GM18499 (cell line): ENCODE results near the gene SRXN1.
"Not testable (repeated sequence)": the region's sequence is repeated elsewhere in the genome, so short reads cannot be mapped to it uniquely, and the experiment has no call there.

Experiments
- ATAC-seq: cut with Tn5 transposase; IDR thresholded peaks from one replicate; pipeline ENCODE4 v1.9.1; 2021; ENCODE audit warnings: moderate number of reproducible peaks; ENCODE audit not compliant: insufficient read depth, unreplicated experiment

Gene SRXN1

DNA sequence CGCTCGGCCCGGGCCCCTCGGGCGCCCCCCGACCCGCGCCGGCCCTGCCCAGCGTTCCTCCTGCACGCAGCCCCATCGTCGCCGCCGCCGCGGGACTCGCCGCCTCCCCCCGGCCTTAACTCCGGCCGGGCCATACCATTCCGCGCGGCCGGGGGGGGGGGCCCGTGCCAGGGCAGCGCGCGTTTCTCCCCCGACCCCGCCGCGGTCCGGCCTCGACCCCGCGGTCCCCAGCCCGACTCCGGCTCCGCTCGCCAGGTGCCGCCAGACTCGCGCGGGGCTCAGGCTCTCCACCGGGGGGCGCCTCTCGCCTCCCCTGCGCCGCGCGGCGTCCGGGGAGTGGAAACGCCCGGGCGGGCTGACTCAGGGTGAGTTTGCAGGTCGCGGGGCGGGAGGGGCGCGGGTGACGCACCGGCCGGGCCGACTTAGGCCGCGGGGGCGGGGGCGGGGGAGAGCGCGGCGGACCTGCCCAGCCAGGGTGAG, at the start of gene SRXN1:
TSS of gene SRXN1 (minus strand) at position 91 of the 480 bp plus-strand sequence. CDS start at position 76, 15 bp downstream.
- peak; percentile 51 for ATAC-seq

DNA sequence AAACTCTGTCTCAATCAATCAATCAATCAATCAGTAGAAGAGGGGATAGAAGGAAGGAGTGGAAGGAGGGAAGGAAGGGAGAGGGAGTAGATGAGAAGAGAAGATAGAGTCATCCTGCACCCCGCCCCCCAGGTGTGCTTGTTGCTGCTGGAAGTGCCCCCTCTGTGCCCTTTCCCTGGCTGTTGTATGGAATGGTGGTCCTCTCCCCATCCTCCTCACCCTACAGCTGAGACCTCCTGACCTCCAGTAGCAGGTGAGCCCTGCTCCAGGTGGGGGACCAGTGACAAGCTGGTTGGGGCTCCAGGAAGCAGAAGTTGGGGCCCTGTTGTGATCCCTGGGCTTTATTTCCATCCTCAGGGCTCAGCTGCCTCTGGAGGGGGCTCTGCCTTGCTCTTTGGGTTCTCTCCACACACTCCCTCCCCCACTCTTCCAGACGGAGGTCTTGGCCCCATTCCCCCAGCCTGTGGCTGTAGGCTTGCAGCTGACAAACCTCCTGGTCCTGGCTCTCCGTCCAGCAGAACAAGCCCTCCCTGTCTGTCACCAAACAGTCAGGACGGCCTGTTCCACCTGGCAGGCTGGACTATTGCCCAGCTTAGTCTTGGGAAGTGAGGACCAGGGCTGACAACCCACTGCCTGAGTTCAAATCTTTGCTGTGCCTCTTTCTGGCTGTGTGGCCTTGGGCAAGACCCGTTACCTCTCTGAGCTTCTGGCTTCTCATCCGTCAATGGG, 48.6 kb upstream of the SRXN1 start:
- no peak for ATAC-seq

DNA sequence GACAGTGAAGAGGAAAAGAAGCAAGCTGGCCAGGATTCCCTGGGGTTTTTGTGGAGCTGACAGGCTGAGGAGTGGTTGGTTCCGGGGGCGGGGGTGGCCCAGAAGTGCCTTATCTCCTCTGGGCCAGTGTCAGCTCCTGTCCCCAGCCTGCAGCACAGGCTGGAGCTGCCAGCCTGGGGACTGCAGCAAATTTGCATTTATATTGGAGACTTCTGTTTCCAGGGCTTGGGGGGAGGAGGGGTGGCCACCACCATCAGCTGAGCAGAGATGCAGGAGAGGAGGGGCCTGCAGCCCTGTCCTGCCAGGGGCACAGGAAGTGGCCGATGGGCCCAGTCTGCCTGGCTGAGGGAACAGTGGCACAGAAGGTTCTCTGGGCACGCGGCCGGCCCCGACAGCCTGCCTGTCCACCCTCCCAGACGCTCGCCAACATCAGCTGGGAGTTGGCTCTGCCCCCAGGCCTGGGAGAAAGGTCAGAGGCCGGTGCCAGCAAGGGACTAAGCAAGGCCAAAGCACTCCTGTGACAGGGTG, 46.9 kb upstream of the SRXN1 start:
- ATAC-seq, result no peak

DNA sequence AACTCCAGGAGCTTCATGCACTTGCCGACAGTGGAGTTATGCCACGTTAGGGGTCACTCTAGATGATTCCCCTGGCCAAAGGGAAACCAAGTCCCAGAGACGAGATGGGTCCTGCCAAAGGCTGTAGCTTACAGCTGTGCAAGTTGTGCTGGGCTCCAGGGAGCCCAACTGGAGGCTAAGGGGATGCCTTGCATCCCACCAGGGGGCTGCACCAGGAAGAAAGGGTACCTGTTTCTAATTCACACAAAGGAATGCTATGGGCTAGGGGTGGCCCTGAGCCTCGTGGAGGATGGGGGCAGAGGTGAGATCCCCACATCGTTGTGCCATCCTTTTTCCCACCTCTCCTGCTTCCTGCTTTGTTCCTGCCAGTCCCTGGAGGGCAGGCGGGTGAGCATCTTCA, 46.3 kb upstream of the SRXN1 start:
- ATAC-seq, result no peak

DNA sequence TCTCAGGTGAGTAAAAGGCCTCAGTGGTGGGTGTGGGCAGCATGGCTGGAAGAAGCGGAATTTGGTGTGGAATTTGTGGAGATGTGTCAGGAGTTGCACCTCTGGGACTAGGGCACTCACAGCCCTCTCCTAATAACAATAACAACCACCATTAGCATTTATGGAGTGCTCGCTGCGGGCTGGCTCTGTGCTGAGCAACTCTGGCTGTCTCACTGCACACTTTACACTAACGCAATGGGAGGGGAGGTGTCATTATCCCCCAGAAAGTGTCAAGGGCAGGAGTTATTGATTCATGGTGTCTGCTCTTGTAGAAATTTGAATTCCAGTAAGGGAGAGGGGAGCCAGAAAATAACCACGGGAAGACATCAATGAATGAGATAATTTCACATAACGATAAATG, 45.3 kb upstream of the SRXN1 start:
- ATAC-seq, result no peak

DNA sequence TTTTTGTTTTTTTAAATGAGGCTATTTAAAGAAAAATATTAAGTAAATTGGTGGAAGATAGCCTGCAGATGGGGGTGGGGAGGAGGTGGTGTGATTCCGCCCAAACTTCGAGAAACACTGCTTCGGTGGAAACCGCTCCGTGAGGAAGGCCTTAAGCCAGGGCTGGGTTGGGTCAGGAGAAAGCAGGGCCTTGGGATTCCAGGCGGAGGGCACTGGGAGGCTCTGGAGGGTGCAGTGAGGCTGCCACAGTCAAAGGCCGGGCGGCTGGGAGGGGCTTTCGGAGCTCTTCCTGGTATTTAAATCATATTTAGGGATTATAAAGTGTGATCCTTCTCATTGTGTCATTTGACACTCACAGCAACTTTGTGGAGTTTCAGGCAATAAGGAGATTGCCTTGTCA, 44.8 kb upstream of the SRXN1 start:
- ATAC-seq, result no peak

DNA sequence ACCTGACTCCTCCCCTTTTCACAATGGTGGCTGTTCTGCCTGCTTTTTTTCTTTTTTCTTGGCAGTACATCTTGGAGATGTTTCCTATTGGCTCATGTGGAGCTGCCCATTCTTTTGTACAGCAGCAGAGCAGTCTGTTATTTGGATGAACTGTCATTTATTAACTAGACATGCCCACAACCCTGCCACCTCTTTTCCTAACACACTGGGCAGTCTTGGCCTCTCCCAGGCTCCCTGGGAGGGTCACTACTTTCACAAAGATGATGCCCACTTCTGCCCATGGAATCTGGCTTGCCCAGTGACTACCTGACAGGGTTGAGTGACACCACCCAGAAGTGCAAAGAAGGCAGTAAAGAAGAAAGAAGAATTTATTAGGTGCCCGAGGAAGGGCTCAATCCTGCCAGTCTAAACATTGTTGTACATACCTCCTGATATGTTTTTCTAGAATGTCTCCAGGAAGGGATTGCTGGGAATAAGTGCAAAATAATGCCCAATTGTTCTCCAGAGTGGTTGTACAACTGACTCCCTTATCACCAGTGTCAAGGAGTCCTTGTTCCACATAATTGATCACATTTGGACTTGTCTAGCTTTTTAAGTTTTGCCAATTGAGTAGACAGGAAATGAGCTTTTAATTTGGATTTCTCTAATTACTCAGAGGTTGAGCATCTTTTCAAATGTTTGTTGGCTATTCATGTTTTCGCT, 42.3 kb upstream of the SRXN1 start:
- ATAC-seq, result no peak

DNA sequence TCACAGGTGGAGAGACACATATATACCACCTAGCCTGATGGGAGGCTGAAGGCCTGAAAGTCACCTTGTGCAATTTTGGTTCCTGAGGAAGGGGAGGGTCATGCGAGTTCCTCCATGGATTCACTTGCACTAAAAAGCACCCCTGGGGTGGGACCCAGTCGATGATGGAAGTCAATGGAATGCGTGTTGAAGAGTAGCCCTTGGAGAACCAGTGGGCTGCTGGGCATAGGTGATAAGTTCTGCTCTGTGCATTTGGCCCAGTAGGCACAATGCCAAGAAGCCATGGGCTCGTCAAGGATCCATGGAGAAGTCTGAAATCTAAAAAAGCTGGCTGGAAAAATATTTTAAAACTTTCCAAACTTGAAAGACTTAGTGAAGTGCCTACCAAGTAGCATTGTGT, 41.5 kb upstream of the SRXN1 start:
- ATAC-seq, result no peak

DNA sequence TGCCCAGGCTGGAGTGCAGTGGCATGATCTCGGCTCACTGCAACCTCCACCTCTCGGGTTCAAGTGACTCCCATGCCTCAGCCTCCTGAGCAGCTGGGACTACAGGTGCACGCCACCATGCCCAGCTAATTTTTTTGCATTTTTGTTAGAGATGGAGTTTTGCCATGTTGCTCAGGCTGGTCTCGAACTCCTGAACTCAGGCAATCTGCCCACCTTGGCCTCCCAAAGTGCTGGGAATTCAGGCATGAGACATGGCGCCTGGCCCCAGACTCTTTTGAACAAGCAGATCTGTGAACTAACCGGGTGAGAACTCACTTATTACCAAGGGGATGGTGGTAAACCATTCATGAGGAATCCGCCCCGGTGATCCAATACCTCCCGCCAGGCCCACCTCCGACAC, 40.8 kb upstream of the SRXN1 start:
- ATAC-seq, result not testable (repeated sequence)

DNA sequence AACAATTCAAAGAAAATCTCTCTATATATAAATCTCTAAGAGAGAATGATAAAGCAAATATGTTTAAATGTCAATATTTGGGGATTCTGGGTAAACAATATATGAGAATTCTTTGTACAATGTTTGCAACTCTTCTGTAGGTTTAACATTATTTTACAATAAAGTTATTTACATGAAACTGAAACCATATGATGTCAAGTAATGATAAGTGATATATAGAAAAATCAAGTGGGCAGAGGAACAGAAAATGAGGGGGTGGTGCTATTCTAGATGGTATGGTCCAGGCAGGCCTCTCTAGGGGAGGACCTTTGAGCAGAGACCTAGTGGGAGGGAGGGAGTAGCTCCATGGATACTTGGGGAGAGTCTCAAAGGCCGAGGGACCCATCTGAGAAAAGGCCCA, 39.0 kb upstream of the SRXN1 start:
- no peak for ATAC-seq

DNA sequence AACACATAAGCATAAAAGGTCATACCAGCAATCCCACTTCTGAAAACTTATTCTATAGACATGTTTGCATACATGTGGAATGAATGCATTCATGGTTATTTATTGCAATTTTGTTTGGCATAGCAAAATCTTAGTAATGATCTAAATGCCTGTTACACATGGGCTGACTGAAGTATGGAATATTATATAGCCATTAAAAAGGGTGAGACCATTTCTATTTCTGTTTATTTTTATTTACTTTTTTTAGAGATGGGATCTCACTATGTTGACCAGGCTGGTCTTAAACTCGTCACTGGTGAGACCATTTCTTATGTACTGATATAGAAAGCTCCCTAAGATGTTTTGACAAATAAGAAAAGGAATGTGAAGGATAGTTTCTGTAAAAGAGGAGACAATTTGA, 36.9 kb upstream of the SRXN1 start:
- ATAC-seq, result no peak

DNA sequence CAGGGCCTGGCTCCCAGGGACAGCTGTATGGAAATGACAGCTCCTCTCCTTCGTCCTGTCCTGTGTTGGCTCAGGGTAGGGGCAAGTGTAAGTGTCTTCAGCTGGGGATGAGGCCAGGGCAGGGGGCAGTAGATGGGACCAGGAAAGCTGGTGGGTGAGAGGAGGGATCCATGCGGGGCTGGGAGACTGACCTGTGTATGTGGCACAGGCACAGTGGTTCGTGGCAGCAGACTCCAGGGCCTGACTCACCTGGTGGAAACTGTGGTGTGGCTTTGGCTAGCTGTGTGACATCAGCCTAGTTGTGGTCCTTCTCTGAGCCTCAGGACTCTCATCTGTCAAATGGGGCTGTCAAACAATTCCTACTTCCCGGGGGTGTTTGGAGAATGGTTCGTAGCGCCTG, 36.3 kb upstream of the SRXN1 start:
- ATAC-seq, result no peak

DNA sequence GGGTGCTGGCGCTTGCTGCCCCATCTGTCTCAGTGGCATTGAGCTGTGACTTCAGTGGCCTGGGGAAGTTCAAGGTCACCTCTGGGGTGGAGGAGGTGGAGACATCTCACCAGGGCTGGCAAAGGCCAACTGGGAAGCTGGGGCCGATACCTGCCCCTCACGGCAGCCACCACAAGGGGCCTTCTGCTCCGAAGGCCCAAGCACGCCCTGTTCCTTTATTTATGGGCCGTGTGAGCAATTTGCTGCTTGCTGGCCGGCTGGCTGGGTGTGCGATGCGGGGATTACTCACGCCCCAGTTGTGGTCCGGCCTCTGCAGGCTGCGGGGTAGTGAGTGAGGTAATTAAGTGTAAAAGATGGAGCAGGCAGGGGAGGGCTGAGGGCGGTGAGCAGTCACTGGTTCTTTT, 35.8 kb upstream of the SRXN1 start:
- no peak for ATAC-seq

DNA sequence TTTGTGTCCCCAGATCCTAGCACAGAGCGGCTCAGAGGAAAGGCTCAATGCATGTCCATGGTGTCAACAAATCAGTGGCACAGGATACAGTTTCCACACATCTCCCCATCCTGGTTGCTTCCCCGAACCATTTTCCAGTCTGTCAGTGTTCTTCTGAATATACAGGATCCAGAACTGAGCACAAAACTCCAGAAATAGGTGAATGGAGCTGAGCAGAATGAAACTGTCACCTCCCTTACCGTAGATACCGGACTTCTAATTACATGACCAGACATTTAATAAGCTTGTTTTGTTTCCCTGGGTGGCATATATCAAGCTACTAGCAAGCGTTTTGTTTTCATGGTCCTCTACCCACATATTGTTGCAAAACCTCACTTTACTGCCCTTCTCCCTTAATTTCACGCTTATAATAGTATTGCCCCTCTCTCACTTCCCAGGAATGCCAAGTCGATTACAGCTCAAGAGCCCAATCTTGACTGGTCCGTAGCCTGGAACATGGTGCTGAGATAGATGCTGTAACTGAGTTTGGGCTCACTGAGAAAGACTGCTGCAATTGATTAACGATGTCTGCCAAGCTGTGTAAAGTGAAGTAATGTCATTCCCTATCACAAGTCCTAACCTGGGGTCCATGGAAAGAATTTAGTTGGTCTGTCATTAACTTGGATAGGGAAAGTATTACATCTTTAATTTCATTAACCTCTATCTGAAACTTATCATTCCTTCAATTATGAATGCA, 34.6 kb upstream of the SRXN1 start:
- ATAC-seq, result no peak

DNA sequence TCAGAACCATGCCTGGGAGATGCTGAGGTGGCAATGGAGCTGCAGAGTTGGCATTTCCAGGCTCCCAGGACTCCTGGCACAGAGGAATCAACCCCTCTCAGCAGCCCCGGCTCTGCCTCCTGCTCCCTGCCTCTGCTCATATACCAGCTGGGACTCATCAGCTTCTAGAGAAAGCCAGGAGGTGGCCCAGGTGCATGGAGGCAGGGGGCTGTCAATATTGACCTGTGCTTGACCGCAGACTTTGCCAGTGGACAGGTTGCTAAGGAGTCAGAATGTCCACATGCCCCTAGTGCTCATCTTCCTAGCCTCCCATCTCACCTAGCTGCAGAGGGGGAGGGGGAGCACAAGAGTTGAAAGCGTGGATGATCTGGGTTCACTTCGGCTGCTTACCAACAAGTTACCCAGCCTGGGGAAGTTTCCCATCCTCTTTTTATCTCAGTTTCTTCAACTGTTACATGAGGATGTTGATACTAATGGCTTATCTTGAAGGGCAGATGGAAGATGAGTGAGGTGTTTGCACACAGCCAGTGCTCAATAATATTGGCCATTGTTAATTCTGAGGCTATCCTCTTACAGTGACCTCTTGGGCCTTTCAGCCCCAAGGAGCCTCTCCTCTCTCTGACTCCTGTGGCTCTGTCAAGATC, 31.8 kb upstream of the SRXN1 start:
- no peak for ATAC-seq

DNA sequence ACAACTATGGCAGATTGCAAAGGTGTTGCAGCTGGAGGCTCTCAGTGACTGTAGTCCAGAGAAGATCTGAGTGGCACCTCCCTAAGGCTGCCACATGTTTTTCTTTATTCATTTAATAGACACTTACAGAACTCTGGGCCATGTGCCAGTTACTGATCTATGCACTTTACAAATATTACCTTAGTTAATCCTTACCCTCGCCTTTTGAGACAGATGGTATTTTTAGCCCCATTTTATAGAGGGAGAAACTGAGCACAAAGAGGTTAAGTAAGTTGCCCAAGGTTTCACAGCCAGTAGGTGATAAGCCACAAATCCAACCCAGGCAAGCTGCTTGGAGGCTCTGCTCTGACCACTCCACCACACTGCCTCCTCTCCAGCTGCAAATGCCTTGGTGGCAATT, 29.1 kb upstream of the SRXN1 start:
- ATAC-seq, result no peak

DNA sequence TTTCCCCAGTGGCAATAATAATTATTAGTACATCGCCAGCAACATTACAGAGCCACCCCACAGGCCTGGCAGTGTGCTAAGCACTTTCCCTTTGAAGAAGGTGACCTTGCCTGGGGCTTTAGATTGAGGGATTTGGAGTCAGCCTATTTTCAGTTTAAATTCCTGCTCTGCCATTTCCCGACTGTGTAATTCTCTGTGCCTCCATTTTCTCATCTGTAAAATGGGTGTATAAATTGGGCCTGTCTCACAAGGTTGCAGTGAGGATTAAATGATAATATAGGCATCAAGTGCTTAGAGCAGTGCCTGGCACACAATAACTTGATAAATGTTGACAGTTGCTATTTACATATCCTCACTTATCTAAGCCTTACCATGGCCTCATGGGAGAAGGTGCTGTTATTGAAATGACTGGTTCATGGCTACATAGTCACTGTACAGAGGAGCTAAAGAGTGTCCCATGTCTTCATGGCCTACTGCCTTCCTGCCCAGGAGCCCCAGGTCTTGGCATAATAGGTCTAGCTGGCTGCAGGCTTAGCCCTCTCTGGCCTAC, 27.7 kb upstream of the SRXN1 start:
- ATAC-seq, result no peak

DNA sequence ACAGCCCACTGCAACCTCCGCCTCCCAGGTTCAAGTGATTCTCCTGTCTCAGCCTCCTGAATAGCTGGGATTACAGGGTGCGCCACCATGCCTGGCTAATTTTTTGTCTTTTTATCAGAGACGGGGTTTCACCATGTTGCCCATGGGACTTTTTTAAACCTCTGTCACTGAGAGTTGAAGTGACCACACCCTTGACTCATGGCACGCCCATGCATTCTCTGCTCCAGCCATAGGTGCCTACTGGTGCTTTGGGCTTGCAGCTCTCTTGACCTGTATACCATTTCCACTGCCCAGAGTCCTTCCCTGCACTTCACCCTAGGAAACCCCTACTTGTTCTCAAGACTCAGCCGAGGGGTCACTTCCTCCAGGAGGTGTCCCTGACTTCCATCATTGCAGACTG, 25.0 kb upstream of the SRXN1 start:
- no peak for ATAC-seq

DNA sequence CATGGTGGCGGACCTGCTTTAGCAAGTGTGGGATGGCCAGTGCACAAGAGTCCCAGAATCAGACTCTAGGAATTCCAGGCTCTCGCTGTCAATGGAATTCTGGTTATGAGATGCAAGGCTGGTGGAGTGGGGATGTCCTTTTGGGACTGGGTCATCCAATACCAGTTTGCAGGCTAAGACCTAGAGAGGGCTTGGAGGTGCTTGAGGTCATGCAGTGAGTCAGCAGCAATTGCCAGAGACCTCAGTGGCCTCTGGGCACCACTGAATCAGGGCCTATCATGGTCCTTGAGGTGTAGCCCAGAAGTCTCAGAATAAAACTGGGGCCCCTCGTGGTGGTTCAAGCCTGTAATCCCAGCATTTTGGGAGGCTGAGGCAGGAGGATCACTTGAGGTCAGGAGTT, 24.0 kb upstream of the SRXN1 start:
- ATAC-seq, result no peak

DNA sequence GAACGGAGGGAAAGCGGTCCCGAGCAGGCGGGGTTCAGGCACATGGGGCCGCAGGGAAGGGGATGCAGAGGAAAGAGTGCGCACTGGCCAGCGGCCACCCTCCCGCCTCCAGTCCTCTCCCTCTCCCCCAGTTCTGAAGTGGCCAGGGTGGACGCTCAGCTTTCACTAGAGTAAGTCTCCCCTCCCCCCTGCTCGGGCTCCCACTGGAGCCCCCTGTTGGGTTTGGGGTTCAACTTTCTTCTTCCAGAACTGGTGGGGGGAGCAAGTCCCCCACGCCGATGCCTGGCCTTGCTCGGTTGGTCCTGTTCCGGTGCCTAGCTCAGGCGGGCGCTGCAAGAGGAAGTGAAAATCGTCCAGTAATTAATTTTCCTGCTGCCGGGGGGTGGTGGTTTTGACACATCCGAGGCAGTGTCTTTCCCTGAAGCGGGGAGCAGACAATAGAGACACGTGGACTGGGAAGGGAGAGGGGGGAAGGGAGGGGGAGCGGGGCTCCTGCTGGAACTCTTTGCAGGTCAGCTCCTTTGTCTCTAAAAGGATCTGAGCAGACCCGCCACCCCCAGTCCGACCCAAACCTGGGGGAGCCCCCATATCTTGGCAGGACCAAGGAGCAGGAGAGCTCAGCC, 23.4 kb upstream of the SRXN1 start:
- no peak for ATAC-seq
